C4-2B (cell line): ENCODE measurements around the gene FJX1.

ENCODE experiments used
- ZFX ChIP-seq: fragments of 450-650 bp; IDR thresholded peaks from 2 replicates; pipeline ENCODE4 v1.6.1; 2017
- TF ChIP-seq, protein P1 (sequence below): fragments of 450-650 bp; conservative IDR thresholded peaks from 2 replicates; pipeline ENCODE4 v1.5.1; 2017; ENCODE audit warnings: mild to moderate bottlenecking

DNA sequence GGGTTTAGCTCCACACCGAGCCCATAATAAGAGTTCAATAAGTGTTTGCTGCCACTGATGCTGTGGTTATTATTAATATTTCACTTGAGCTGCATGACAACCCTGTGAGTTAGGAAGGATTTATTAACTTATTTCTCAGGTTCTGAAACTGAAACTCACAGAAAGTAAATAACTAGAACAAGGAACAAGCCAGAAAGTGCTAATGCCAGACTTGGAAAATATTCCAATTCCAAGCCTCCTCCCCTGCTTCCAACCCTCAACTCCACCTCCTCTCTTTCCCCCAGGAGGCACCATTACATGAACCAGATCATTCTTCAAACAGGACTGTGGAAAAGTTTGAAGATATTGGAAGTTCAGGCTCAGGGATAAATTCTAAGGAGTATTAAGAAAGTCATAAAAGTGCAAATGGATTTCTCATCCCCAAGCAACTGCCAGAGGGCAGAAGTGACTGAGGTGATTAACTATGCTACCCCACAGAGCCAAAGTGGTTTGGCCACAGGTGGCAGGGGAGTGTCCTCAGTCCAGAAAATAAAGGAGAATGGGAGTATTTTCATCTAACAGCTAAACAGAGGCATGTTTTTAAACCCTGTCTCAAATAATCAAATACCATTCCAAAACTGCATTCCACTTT lies 3.2 kb upstream of the FJX1 start:
- TF ChIP-seq, protein P1, sequence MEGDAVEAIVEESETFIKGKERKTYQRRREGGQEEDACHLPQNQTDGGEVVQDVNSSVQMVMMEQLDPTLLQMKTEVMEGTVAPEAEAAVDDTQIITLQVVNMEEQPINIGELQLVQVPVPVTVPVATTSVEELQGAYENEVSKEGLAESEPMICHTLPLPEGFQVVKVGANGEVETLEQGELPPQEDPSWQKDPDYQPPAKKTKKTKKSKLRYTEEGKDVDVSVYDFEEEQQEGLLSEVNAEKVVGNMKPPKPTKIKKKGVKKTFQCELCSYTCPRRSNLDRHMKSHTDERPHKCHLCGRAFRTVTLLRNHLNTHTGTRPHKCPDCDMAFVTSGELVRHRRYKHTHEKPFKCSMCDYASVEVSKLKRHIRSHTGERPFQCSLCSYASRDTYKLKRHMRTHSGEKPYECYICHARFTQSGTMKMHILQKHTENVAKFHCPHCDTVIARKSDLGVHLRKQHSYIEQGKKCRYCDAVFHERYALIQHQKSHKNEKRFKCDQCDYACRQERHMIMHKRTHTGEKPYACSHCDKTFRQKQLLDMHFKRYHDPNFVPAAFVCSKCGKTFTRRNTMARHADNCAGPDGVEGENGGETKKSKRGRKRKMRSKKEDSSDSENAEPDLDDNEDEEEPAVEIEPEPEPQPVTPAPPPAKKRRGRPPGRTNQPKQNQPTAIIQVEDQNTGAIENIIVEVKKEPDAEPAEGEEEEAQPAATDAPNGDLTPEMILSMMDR, result no peak
- TF ChIP-seq ZFX, result no peak
